HG02970 (cell line): ENCODE data around the gene IGF1R.

Source experiments
- ATAC-seq: cut with Tn5 transposase; IDR thresholded peaks from one replicate; pipeline ENCODE4 v1.9.1; 2021; ENCODE audit warnings: mild to moderate bottlenecking, moderate library complexity, moderate number of reproducible peaks; ENCODE audit not compliant: unreplicated experiment, low FRiP score

Gene IGF1R

GRCh38 chr15:98870788-98871187 is 222.4 kb downstream of the IGF1R start:
- no peak for ATAC-seq

DNA sequence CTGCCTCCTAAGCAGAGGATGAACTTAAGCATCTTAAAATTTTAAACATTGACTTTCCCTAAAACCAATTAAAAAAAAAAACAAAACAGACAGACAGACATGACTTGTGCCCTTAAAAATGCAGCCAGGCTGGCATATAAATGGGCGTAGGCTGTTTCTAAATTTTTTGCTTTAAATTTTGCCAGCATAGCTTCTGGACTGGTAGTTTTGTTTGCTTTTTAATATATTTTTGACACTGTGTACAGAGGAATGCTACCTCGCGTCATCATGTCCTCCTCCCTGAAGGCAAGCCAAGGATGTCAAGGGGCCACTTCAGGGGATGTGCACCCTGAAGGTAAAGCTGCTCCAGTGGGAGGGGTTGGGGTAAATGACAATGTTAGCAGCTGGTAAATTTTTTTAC is 224.4 kb downstream of the IGF1R start:
- no peak for ATAC-seq

- no peak for ATAC-seq
Measured at GRCh38 chr15:98873441-98874218, 225.3 kb downstream of the IGF1R start.

GRCh38 chr15:98874370-98874769 is 226.0 kb downstream of the IGF1R start:
- ATAC-seq, result no peak

DNA sequence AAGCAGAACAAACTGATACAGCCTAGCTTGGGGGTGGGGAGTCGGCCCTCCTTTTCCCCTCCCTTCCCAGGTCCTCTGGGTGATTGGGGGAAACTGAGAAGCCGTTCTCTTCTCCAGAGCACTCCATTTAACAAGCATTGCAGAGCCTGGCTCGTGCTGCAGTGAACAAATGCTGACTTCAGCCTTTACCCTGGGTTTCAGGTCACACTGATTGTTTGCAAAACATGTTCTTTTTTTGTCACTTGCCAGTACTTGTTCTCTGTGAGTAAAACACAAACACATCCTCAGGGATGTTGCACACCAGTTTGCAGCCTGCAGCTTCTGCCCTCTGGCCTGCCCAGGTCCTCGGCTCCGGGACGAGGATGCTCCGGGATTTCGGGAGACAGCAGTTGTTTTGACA is 226.4 kb downstream of the IGF1R start:
- no peak for ATAC-seq

- ATAC-seq, result no peak
Measured at GRCh38 chr15:98875309-98875708, 227.0 kb downstream of the IGF1R start.

GRCh38 chr15:98876451-98877369 is 228.4 kb downstream of the IGF1R start:
- no peak for ATAC-seq

DNA sequence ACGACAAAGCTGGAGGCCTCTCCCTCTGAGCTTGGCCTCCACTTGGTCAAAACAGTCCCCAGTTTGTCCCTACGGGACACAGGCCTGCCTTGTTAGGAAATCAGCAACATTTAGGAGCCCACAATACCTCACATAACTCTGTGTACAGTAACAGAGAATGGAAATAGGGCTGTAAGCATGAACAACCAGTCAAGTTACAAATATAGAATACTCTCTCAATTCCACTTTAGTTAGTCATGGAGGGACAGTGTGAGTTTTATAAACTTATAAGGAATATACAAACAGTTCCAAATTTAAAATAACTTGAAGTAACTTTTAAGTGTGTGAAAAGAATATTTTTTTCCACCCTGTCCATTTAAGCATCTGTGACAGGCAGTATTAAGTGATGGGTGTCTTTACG is 229.8 kb downstream of the IGF1R start:
- ATAC-seq, result no peak

- no peak for ATAC-seq
Measured at GRCh38 chr15:98878862-98879261, 230.5 kb downstream of the IGF1R start.

DNA sequence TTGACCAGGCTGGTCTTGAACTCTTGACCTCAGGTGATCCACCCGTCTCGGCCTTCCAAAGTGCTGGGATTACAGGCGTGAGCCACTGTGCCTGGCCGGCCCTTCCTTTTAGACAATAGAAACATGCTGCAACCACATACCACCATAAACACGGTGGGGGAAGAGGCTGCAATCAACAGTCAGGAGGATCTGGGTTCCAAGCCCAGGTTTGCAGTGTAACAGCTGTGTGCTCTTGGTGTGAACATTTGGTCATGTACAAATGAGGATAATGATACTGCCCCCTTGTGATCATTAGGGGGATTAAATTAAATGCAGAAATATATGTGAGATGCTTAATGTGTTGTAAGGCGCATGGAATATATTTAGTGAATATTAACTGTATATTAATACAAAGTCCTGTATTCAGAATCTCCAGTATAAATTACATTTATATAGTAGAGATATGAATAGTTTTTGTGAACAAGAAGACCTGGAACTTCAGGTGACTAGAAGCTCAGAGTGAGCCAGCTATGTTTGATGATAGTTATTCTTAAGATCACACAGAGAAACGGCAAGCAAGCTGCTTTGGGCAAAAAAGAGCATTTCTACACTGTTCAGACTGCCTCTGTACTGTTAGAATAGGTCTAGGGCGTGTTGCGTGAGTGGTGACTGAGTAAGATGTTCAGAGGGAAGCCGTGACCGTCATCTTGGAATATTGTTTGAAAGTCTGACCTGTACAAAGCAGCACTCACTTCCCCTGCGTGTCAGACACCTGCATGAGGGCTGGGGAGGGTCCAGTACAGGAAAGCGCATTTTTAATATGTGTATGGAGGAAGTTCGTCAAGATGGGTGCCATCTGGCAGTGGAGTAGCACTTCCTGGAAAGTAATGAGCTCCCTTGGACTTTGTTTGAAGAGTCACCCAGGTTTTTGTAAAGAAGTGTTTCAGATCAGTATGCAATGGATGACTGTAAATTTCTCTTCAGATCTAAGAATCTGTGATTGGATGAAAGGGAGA is 233.5 kb downstream of the IGF1R start:
- ATAC-seq, result no peak

DNA sequence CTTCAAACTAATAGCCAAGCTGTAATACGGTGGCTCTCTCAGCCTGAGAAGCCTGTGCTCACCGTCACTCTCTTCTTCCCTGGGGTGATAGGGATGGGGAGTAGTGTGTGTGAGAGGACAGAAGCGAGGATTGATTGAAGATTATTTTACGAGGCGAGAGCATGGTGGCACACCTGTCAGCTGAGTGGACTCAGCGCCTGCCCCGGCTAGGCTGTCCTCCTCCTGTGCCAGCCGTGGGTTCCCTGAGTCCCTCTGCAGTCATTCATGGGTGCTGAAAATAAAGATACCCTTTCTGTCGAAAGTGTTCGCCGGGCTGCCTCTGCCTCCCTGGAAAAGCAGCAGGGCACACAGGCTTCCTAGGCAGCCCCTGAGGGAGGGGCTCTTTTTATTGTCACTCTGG is 235.1 kb downstream of the IGF1R start:
- no peak for ATAC-seq

GRCh38 chr15:98884894-98885293 is 236.6 kb downstream of the IGF1R start:
- ATAC-seq, result no peak

DNA sequence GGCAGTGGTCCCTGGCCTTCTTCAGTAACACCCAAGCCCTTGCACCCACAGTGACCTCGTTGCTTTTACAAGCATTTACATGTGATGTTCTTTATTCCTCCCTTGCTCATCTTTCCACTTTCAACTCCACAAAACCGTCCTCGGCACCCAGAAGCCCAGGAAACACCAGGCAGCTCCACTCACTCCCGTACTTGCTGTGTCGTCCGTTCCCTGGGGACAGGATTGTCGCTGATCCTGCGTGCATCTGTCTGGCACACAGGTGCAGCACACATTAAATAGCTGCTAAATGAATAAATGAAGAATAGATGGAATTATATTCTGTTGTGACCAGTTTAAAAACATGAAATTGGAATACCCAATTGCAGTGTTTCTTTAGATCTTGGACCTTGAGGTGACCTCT is 239.6 kb downstream of the IGF1R start:
- ATAC-seq, result no peak

DNA sequence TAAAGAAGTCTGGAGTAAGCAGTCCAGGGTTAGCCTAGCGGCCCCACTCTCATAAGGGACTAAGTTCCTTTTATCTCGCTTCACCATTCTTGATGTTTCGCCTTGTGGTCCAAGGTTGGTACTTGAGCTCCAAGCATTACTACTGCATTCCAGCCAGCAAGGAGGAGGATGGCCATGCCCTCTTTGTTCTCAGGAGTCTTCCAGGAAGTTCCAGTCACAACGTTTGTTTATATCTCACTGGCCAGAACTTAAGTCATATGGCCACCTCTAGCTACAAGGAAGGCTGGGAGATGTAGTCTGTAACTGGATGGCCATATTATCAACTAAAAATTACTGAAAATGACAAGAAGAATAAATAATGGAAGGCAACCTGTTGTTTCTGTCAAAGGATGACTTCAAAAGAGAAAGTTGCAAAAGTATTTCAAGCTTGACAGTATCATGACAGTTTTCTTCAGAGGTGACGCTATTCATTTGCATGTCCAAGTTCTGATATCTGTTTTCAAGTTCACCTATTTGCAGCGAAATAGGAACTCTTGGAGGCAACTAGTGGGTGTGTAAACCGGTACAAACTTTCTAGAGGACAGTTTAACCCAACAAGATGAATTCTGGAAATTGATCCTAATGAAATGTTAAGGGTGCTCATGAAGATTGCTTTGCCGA is 240.6 kb downstream of the IGF1R start:
- no peak for ATAC-seq

- no peak for ATAC-seq
Measured at GRCh38 chr15:98889930-98890695, 241.8 kb downstream of the IGF1R start.

GRCh38 chr15:98891301-98891700 is 243.0 kb downstream of the IGF1R start:
- ATAC-seq, result no peak

- no peak for ATAC-seq
Measured at GRCh38 chr15:98893401-98893800, 245.1 kb downstream of the IGF1R start.

- no peak for ATAC-seq
Measured at GRCh38 chr15:98894312-98894711, 246.0 kb downstream of the IGF1R start.
